Measurements from ENCODE around the gene PRKCE. TPM values are rescaled to one million over a fixed set of nuclear protein-coding genes. Genes with fewer than 3 reads are reported as not detected.
A peak's percentile ranks its signal among the peaks of the same experiment; 100 is the strongest.

The PRKCE gene
- total RNA-seq, 1 experiment from 2014 or later, result 21.7 TPM

GRCh38 chr2:45675263-45675812 lies 23.9 kb downstream of the PRKCE start:
- peak overlapping the region; percentile 94 for H3K27ac ChIP-seq
- H2AFZ ChIP-seq, result peak overlapping the region; percentile 40; the same call in 1 of the 2 replicates
- no peaks in the 10 kb centered on the region for H3K9me2 ChIP-seq (ENCODE audit: insufficient read depth)
- no peaks in the 10 kb centered on the region for H3K9me3 ChIP-seq (ENCODE audit: insufficient read depth, low read depth)
- peak overlapping the region; percentile 32; the same call in 1 of the 2 replicates for H3K4me3 ChIP-seq
- no peaks in the 10 kb centered on the region for H3K36me3 ChIP-seq (ENCODE audit: low read depth)
- intact Hi-C loops (cut with micrococcal nuclease; ENCODE audit: unreplicated experiment), result loop anchor here (1.0 kb wide), 1 partner anchor 261 kb away; no protein-coding TSS in a partner anchor
- H3K4me1 ChIP-seq (replicated peaks; ENCODE audit: insufficient read depth), result peaks cover 85% of the 10 kb centered on the region
- H3K27me3 ChIP-seq (ENCODE audit: insufficient read depth, low read depth), result no peaks in the 10 kb centered on the region
- CTCF ChIA-PET, result no interaction called here
- no peaks in the 10 kb centered on the region for H4K20me1 ChIP-seq (ENCODE audit: insufficient read depth)
- peak; percentile 72 to 99 for DNase-seq
- BruUV-seq (replicated peaks), result no TSS peak
- peak overlapping the region; percentile 74 for H3K4me2 ChIP-seq
- H3F3A ChIP-seq (ENCODE audit: insufficient read depth, low read depth), result peaks cover 41% of the 10 kb centered on the region
- no peak for TF ChIP-seq EZH2 (IDR thresholded peaks at IDR 0.05; ENCODE audit: low read depth)
- POLR2A ChIA-PET (ENCODE audit: unreplicated experiment), result interaction anchor here (0.6 to 0.7 kb wide), 4 partner anchors 10 to 970 kb away, joined by 3 to 4 read pairs (median 3); partner anchors contain the start of gene SRBD1
- peaks cover 89% of the 10 kb centered on the region for H3K79me2 ChIP-seq (ENCODE audit: low read depth)

GRCh38 chr2:45676088-45676487 lies 24.6 kb downstream of the PRKCE start:
- no peaks in the 10 kb centered on the region for H3K27me3 ChIP-seq (ENCODE audit: insufficient read depth, low read depth)
- H3K36me3 ChIP-seq (ENCODE audit: low read depth), result no peaks in the 10 kb centered on the region
- H3K79me2 ChIP-seq (ENCODE audit: low read depth), result peaks cover 88% of the 10 kb centered on the region
- peak overlapping the region; percentile 94 for H3K27ac ChIP-seq
- no peaks in the 10 kb centered on the region for H4K20me1 ChIP-seq (ENCODE audit: insufficient read depth)
- CTCF ChIA-PET, result interaction anchor here (0.7 kb wide), 1 partner anchor 176 kb away, joined by 3 read pairs; no protein-coding TSS in a partner anchor
- BruUV-seq (replicated peaks), result TSS peak; percentile 57
- H3K4me1 ChIP-seq (replicated peaks; ENCODE audit: insufficient read depth), result peaks cover 85% of the 10 kb centered on the region
- H3K9me2 ChIP-seq (ENCODE audit: insufficient read depth), result no peaks in the 10 kb centered on the region
- no peak overlapping the region for H2AFZ ChIP-seq
- peaks cover 48% of the 10 kb centered on the region for H3F3A ChIP-seq (ENCODE audit: insufficient read depth, low read depth)
- DNase-seq, result no peak
- H3K4me2 ChIP-seq, result peak overlapping the region; percentile 74
- H3K4me3 ChIP-seq, result peak overlapping the region; percentile 32; the same call in 1 of the 2 replicates
- TF ChIP-seq EZH2 (IDR thresholded peaks at IDR 0.05; ENCODE audit: low read depth), result no peak
- no peak for TF ChIP-seq CTCF (conservative IDR thresholded peaks at IDR 0.05)
- intact Hi-C loops (cut with micrococcal nuclease; ENCODE audit: unreplicated experiment), result no loop called here
- no peaks in the 10 kb centered on the region for H3K9me3 ChIP-seq (ENCODE audit: insufficient read depth, low read depth)
- POLR2A ChIA-PET (ENCODE audit: unreplicated experiment), result interaction anchor here (0.7 kb wide), 1 partner anchor 234 kb away, joined by 3 read pairs; no protein-coding TSS in a partner anchor

GRCh38 chr2:45678791-45679348 lies 27.4 kb downstream of the PRKCE start:
- no peaks in the 10 kb centered on the region for H4K20me1 ChIP-seq (ENCODE audit: insufficient read depth)
- no peak overlapping the region for H3K27ac ChIP-seq
- no peaks in the 10 kb centered on the region for H3K27me3 ChIP-seq (ENCODE audit: insufficient read depth, low read depth)
- intact Hi-C loops (cut with micrococcal nuclease; ENCODE audit: unreplicated experiment), result no loop called here
- no peak for DNase-seq
- peaks cover 92% of the 10 kb centered on the region for H3K4me1 ChIP-seq (replicated peaks; ENCODE audit: insufficient read depth)
- no peak overlapping the region for H3K4me2 ChIP-seq
- no peak overlapping the region for H3K4me3 ChIP-seq
- ChIA-PET POLR2A (ENCODE audit: unreplicated experiment) (no interaction called here), CTCF (no interaction called here)
- H3F3A ChIP-seq (ENCODE audit: insufficient read depth, low read depth), result peaks cover 62% of the 10 kb centered on the region
- H3K9me3 ChIP-seq (ENCODE audit: insufficient read depth, low read depth), result no peaks in the 10 kb centered on the region
- H2AFZ ChIP-seq, result no peak overlapping the region
- no peaks in the 10 kb centered on the region for H3K9me2 ChIP-seq (ENCODE audit: insufficient read depth)
- TF ChIP-seq EZH2 (IDR thresholded peaks at IDR 0.05; ENCODE audit: low read depth) (no peak), CTCF (conservative IDR thresholded peaks at IDR 0.05) (no peak)
- no peaks in the 10 kb centered on the region for H3K36me3 ChIP-seq (ENCODE audit: low read depth)
- H3K79me2 ChIP-seq (ENCODE audit: low read depth), result peaks cover 77% of the 10 kb centered on the region
- BruUV-seq (replicated peaks), result no TSS peak
